Endothelial cell of umbilical vein (primary cell): ENCODE results near the gene IFNGR1.

Experiments used
- EZH2 ChIP-seq: IDR thresholded peaks from 2 replicates; pipeline ENCODE4 v1.6.1; 2012; ENCODE audit warnings: borderline replicate concordance, low read depth, mild to moderate bottlenecking, moderate library complexity, low read length, inconsistent platforms; ENCODE audit not compliant: severe bottlenecking
- FOS ChIP-seq: IDR thresholded peaks from 2 replicates; pipeline ENCODE4 v1.6.1; 2011; ENCODE audit warnings: mild to moderate bottlenecking, low read length, moderate library complexity, borderline replicate concordance; ENCODE audit not compliant: insufficient read depth
- MYC ChIP-seq: IDR thresholded peaks from one replicate; pipeline ENCODE4 v1.6.1; 2011; ENCODE audit warnings: mild to moderate bottlenecking, low read depth, low read length
- POLR2A ChIP-seq: IDR thresholded peaks from 2 replicates; pipeline ENCODE4 v1.6.1; 2012; ENCODE audit warnings: low read depth, mild to moderate bottlenecking, control low read depth, low read length
- POLR2AphosphoS5 ChIP-seq: IDR thresholded peaks from 2 replicates; pipeline ENCODE4 v1.6.1; 2012; ENCODE audit warnings: low read depth, mild to moderate bottlenecking, control low read depth, low read length, moderate library complexity; ENCODE audit not compliant: insufficient read depth
- TF ChIP-seq, protein P1 (sequence below): IDR thresholded peaks from 2 replicates; pipeline ENCODE4 v1.6.1; 2011; ENCODE audit not compliant: insufficient read depth, insufficient read length
- TF ChIP-seq, protein P2 (sequence below), 2 donors: IDR thresholded peaks; 1 replicate in 1 of 2; 2 replicates in 1 of 2; pipeline ENCODE4 v1.5.1; 2011; ENCODE audit warnings: low read length in 2 of 2, mild to moderate bottlenecking in 2 of 2, moderate library complexity in 2 of 2, control low read depth in 1 of 2, inconsistent platforms in 1 of 2, low read depth in 1 of 2; ENCODE audit not compliant: insufficient read depth in 1 of 2; ENCODE audit errors: extremely low read depth in 1 of 2

DNA sequence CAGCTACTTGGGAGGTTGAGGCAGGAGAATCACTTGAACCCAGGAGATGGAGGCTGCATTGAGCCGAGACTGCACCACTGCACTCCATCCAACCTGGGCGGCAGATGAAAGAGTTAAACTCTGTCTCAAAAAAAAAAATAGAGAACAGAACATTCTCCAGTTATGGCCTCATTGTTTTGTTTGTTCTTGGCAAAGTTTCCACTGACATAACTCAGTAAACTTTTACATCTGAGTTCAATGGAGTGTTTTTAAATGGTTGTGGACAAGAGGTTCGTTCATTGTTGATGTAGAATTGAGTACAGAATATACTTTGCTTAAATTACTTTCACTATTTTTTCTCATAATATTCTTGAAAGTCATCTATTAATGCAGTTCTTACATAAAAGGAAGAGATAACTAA lies 42.2 kb upstream of the IFNGR1 start:
- TF ChIP-seq FOS (no peak), POLR2A (no peak), EZH2 (no peak), MYC (no peak), POLR2AphosphoS5 (no peak)
- TF ChIP-seq, protein P1, sequence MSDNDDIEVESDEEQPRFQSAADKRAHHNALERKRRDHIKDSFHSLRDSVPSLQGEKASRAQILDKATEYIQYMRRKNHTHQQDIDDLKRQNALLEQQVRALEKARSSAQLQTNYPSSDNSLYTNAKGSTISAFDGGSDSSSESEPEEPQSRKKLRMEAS, result no peak
- TF ChIP-seq, protein P2, sequence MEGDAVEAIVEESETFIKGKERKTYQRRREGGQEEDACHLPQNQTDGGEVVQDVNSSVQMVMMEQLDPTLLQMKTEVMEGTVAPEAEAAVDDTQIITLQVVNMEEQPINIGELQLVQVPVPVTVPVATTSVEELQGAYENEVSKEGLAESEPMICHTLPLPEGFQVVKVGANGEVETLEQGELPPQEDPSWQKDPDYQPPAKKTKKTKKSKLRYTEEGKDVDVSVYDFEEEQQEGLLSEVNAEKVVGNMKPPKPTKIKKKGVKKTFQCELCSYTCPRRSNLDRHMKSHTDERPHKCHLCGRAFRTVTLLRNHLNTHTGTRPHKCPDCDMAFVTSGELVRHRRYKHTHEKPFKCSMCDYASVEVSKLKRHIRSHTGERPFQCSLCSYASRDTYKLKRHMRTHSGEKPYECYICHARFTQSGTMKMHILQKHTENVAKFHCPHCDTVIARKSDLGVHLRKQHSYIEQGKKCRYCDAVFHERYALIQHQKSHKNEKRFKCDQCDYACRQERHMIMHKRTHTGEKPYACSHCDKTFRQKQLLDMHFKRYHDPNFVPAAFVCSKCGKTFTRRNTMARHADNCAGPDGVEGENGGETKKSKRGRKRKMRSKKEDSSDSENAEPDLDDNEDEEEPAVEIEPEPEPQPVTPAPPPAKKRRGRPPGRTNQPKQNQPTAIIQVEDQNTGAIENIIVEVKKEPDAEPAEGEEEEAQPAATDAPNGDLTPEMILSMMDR (IDR thresholded peaks at IDR 0.05; ENCODE audit: extremely low read depth in 1 of 2, insufficient read depth in 1 of 2, low read depth in 1 of 2, low read length in 2 of 2), result no peak
